ENCODE results near the gene KLF15.

- TF ChIP-seq POLR2A (IDR thresholded peaks at IDR 0.05; ENCODE audit: low read length) (no peak), FOSL2 (IDR thresholded peaks at IDR 0.05) (no peak), FOSL2 (CRISPR knock-in tag; IDR thresholded peaks at IDR 0.05) (no peak), MAFK (IDR thresholded peaks at IDR 0.05; ENCODE audit: partially characterized antibody) (no peak), EP300 (IDR thresholded peaks at IDR 0.05) (no peak), CTCF (IDR thresholded peaks at IDR 0.05) (no peak), CEBPB (IDR thresholded peaks at IDR 0.05) (no peak), E2F6 (IDR thresholded peaks at IDR 0.05; ENCODE audit: borderline replicate concordance, low read depth) (no peak)
These were observed 20.0 kb upstream of the KLF15 start for GRCh38 chr3:126377211-126377610.
